KMS-11 (cell line): Measurements from ENCODE around the gene IZUMO4.

ENCODE experiments used
- H2AFZ ChIP-seq: fragments of 200-600 bp; sonication (generic); 2 replicates; pipeline ENCODE4 v1.6.1; 2016; ENCODE audit warnings: antibody characterized with exemption, mixed run types, low read depth
- H3K27ac ChIP-seq: fragments of 200-600 bp; sonication (generic); 2 replicates; pipeline ENCODE4 v1.6.1; 2016; ENCODE audit warnings: mild to moderate bottlenecking, mixed run types
- H3K27me3 ChIP-seq: fragments of 200-600 bp; sonication (generic); 2 replicates; pipeline ENCODE4 v1.6.1; 2017; ENCODE audit warnings: mild to moderate bottlenecking, low read depth, mixed run types, moderate library complexity; ENCODE audit not compliant: insufficient read depth
- H3K36me3 ChIP-seq: fragments of 200-600 bp; sonication (generic); 2 replicates; pipeline ENCODE4 v1.6.1; 2017; ENCODE audit warnings: mild to moderate bottlenecking, mixed run types; ENCODE audit not compliant: insufficient read depth
- H3K4me1 ChIP-seq: fragments of 200-600 bp; sonication (generic); 2 replicates; pipeline ENCODE4 v1.6.1; 2016; ENCODE audit warnings: mild to moderate bottlenecking, low read depth, mixed run types; ENCODE audit not compliant: poor library complexity, severe bottlenecking
- H3K4me2 ChIP-seq: fragments of 200-600 bp; sonication (generic); 2 replicates; pipeline ENCODE4 v1.7.0; 2016; ENCODE audit warnings: mild to moderate bottlenecking, mixed run types
- H3K4me3 ChIP-seq: fragments of 200-600 bp; sonication (generic); IDR thresholded peaks from 2 replicates; pipeline ENCODE4 v1.6.1; 2017; ENCODE audit warnings: low read depth, low read length, mixed read lengths; ENCODE audit not compliant: insufficient read depth
- H3K79me2 ChIP-seq: fragments of 200-600 bp; sonication (generic); 2 replicates; pipeline ENCODE4 v1.6.1; 2016; ENCODE audit warnings: low read depth, mixed run types; ENCODE audit not compliant: insufficient read depth
- H3K9ac ChIP-seq: fragments of 200-600 bp; sonication (generic); 2 replicates; pipeline ENCODE4 v1.6.1; 2016; ENCODE audit warnings: mild to moderate bottlenecking, mixed run types
- H4K20me1 ChIP-seq: fragments of 200-600 bp; sonication (generic); 2 replicates; pipeline ENCODE4 v1.6.1; 2016; ENCODE audit warnings: mild to moderate bottlenecking, mixed run types; ENCODE audit not compliant: insufficient read depth
- CTCF ChIP-seq: fragments of 200-600 bp; sonication (generic); conservative IDR thresholded peaks from 2 replicates; pipeline ENCODE4 v1.6.1; 2017; ENCODE audit warnings: low read depth, mild to moderate bottlenecking, antibody characterized with exemption, low read length, moderate library complexity, mixed read lengths

The IZUMO4 gene

DNA sequence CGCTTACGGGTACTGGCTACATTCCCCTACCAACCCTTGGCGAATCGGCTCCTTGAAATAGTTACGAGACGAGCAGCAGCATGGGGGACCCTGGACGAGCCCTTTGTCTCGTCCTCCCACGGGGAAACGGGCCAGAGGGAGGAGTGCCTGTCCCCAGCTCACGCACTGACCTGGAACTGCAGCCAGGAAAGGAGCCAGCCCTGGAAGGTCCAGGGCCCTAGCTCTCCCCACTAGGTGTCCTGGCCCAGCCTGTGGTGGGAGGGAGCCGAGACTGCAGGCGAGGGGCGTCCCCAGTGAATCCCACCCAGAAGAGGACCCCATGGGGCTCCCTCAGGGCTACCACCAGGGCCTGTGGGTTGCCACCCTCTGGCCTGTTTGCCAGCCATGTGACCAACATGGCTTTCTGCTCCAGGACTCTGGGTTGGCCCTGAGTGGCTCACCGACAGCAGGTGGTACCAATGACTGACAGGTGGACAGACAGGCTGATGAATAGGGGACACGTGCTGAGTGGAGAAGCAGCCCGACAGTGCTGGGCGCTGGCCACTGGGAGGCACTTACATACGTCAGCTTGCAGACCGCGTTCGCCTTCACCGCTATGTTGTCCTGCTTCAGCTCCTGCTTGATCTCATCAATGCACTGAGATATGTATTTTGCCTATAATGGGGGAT lies 41.5 kb downstream of the IZUMO4 start:
- no peak for TF ChIP-seq CTCF
- H3K36me3 ChIP-seq = no peaks in the 10 kb centered on the region
- no peak overlapping the region for H2AFZ ChIP-seq
- no peak overlapping the region for H3K4me2 ChIP-seq
- no peaks in the 10 kb centered on the region for H3K4me1 ChIP-seq
- H3K27ac ChIP-seq = no peak overlapping the region
- H3K79me2 ChIP-seq = peaks cover 25% of the 10 kb centered on the region
- no peak overlapping the region for H3K4me3 ChIP-seq
- H3K9ac ChIP-seq = no peak overlapping the region
- H3K27me3 ChIP-seq = no peaks in the 10 kb centered on the region
- no peaks in the 10 kb centered on the region for H4K20me1 ChIP-seq

- Histone ChIP-seq H3K4me2 (no peak overlapping the region), H3K4me1 (no peaks in the 10 kb centered on the region), H3K9ac (no peak overlapping the region), H4K20me1 (no peaks in the 10 kb centered on the region), H3K4me3 (no peak overlapping the region), H3K36me3 (no peaks in the 10 kb centered on the region), H3K27me3 (no peaks in the 10 kb centered on the region), H3K27ac (no peak overlapping the region), H3K79me2 (peaks cover 39% of the 10 kb centered on the region), H2AFZ (no peak overlapping the region)
- no peak for TF ChIP-seq CTCF
These were observed 42.8 kb downstream of the IZUMO4 start for GRCh38 chr19:2139385-2140137.

GRCh38 chr19:2140138-2140569 lies 43.4 kb downstream of the IZUMO4 start:
- H3K27ac ChIP-seq = no peak overlapping the region
- no peak overlapping the region for H2AFZ ChIP-seq
- H3K4me2 ChIP-seq = no peak overlapping the region
- peaks cover 44% of the 10 kb centered on the region for H3K79me2 ChIP-seq
- H3K27me3 ChIP-seq = no peaks in the 10 kb centered on the region
- H4K20me1 ChIP-seq = no peaks in the 10 kb centered on the region
- TF ChIP-seq CTCF = no peak
- no peak overlapping the region for H3K4me3 ChIP-seq
- no peaks in the 10 kb centered on the region for H3K36me3 ChIP-seq
- H3K4me1 ChIP-seq = no peaks in the 10 kb centered on the region
- no peak overlapping the region for H3K9ac ChIP-seq

GRCh38 chr19:2142173-2142829 lies 45.6 kb downstream of the IZUMO4 start:
- H3K4me1 ChIP-seq = no peaks in the 10 kb centered on the region
- peaks cover 66% of the 10 kb centered on the region for H3K79me2 ChIP-seq
- no peak overlapping the region for H3K9ac ChIP-seq
- H4K20me1 ChIP-seq = no peaks in the 10 kb centered on the region
- no peaks in the 10 kb centered on the region for H3K36me3 ChIP-seq
- H3K4me3 ChIP-seq = no peak overlapping the region
- H3K4me2 ChIP-seq = no peak overlapping the region
- H2AFZ ChIP-seq = no peak overlapping the region
- TF ChIP-seq CTCF = no peak
- no peaks in the 10 kb centered on the region for H3K27me3 ChIP-seq
- H3K27ac ChIP-seq = no peak overlapping the region
